ENCODE data around the gene LAMB4.

GRCh38 chr7:108063520-108063933, 66.6 kb downstream of the LAMB4 start:
- TF ChIP-seq CTCF (IDR thresholded peaks at IDR 0.05; ENCODE audit: low read length) (no peak), EZH2 (IDR thresholded peaks at IDR 0.05; ENCODE audit: borderline replicate concordance, low read length) (no peak)

Measured in OCI-LY1 (cell line).